PFSK-1 (cell line): ENCODE data around the gene NAT8L.

Experiments
- FOXP2 ChIP-seq: optimal IDR thresholded peaks from 2 replicates; pipeline ENCODE3; 2011; ENCODE audit warnings: borderline replicate concordance, control low read depth, inconsistent platforms; ENCODE audit not compliant: insufficient read depth; ENCODE audit errors: extremely low read length, extremely low read depth
- POLR2AphosphoS5 ChIP-seq: IDR thresholded peaks from 2 replicates; pipeline ENCODE4 v1.6.1; 2012; ENCODE audit warnings: low read depth, mild to moderate bottlenecking, control low read depth, low read length, moderate library complexity
- SIN3A ChIP-seq: IDR thresholded peaks from 2 replicates; pipeline ENCODE4 v1.6.1; 2012; ENCODE audit warnings: mild to moderate bottlenecking, low read length, moderate library complexity, borderline replicate concordance; ENCODE audit not compliant: insufficient read depth

- TF ChIP-seq FOXP2, result no peak
- TF ChIP-seq POLR2AphosphoS5, result no peak
- TF ChIP-seq SIN3A, result no peak
Observed at GRCh38 chr4:2054217-2054616, 4.9 kb upstream of the NAT8L start.
